HG03066 (cell line): ENCODE measurements around the gene NAPB.

ENCODE experiments used
- ATAC-seq: cut with Tn5 transposase; IDR thresholded peaks from one replicate; pipeline ENCODE4 v1.9.1; 2021; ENCODE audit warnings: low read depth; ENCODE audit not compliant: unreplicated experiment

Gene NAPB

GRCh38 chr20:23369072-23369823 is 52.0 kb downstream of the NAPB start:
- ATAC-seq = no peak

GRCh38 chr20:23368316-23369071 is 52.8 kb downstream of the NAPB start:
- ATAC-seq = no peak

GRCh38 chr20:23367770-23368169 is 53.5 kb downstream of the NAPB start:
- ATAC-seq = no peak

- ATAC-seq = no peak
These were observed 54.9 kb downstream of the NAPB start for GRCh38 chr20:23366384-23366783.

- ATAC-seq = no peak
These were observed 55.7 kb downstream of the NAPB start for GRCh38 chr20:23365390-23366165.

GRCh38 chr20:23363257-23363649 is 58.0 kb downstream of the NAPB start:
- ATAC-seq = no peak

- peak; percentile 11 for ATAC-seq
These were observed 58.7 kb downstream of the NAPB start for GRCh38 chr20:23362392-23363256.

- peak; percentile 48 for ATAC-seq
These were observed 59.6 kb downstream of the NAPB start, which contains the start of gene GZF1 for GRCh38 chr20:23361476-23362391. GZF1 (plus strand) TSS chr20:23362182; CDS start chr20:23364384, 2,202 bp downstream.

GRCh38 chr20:23361119-23361475 is 60.2 kb downstream of the NAPB start:
- no peak for ATAC-seq

GRCh38 chr20:23360531-23360930 is 60.8 kb downstream of the NAPB start:
- ATAC-seq = no peak

GRCh38 chr20:23358923-23359593 is 62.2 kb downstream of the NAPB start:
- no peak for ATAC-seq

GRCh38 chr20:23358563-23358906 is 62.8 kb downstream of the NAPB start:
- ATAC-seq = no peak

- ATAC-seq = peak; percentile 62
These were observed 63.3 kb downstream of the NAPB start for GRCh38 chr20:23357767-23358562.

- no peak for ATAC-seq
These were observed 65.1 kb downstream of the NAPB start for GRCh38 chr20:23356203-23356602.

GRCh38 chr20:23350904-23351838 is 70.1 kb downstream of the NAPB start:
- peak; percentile 18 for ATAC-seq

GRCh38 chr20:23350196-23350903 is 70.9 kb downstream of the NAPB start, which contains the start of gene NXT1:
NXT1 (plus strand) TSS chr20:23350791; CDS start chr20:23354042, 3,251 bp downstream.
- ATAC-seq = peak; percentile 77
